Spleen (tissue), 7 donors: ENCODE results near the gene KCNG4.

ENCODE experiments used
- POLR2A ChIP-seq, 3 donors: fragments of 450-650 bp; IDR thresholded peaks; one replicate each; pipeline ENCODE4 v1.5.1; 2017; ENCODE audit warnings: antibody characterized with exemption in 3 of 3, mild to moderate bottlenecking in 1 of 3
- TF ChIP-seq, protein P1 (sequence below), 11 experiments: fragments of 200-600 bp in 7 of 11; fragments of 450-650 bp in 4 of 11; sonication (generic) in 4 of 11; IDR thresholded peaks in 8 of 11; conservative IDR thresholded peaks in 3 of 11; 1 replicate in 7 of 11; 2 replicates in 4 of 11; pipeline versions ENCODE4 v1.4.0 to v1.8.0; 2016 to 2021; ENCODE audit warnings: antibody characterized with exemption in 11 of 11, inconsistent platforms in 4 of 11, mild to moderate bottlenecking in 1 of 11
- donor health status: DM: no; HTN: no; CAD: no; lungs with moderate emphysema.
- donor health status: DM: no; HTN: no; CAD: no.
- donor health status: DM: no; HTN: no; CAD: no.

DNA sequence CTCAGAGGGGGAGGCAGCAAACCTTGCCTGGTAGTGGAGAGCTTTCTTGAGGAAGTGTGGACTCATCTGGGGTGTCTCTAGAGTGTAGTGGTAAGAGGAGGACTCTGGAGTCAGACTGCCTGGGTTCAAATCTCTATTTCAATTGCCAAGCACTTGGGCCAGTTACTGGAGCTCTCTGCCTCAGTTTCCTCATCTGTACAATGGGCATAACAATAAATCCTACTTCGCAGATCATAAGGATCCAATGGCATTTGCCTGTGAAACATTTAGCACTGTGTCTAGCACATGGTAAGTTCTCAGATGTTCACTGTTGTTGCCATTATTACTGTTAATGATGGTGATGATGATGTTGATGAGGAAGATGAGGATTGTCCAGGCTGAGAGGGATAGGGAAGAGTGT lies 31.2 kb upstream of the KCNG4 start:
- TF ChIP-seq POLR2A (IDR thresholded peaks at IDR 0.05): no peak
- TF ChIP-seq, protein P1, sequence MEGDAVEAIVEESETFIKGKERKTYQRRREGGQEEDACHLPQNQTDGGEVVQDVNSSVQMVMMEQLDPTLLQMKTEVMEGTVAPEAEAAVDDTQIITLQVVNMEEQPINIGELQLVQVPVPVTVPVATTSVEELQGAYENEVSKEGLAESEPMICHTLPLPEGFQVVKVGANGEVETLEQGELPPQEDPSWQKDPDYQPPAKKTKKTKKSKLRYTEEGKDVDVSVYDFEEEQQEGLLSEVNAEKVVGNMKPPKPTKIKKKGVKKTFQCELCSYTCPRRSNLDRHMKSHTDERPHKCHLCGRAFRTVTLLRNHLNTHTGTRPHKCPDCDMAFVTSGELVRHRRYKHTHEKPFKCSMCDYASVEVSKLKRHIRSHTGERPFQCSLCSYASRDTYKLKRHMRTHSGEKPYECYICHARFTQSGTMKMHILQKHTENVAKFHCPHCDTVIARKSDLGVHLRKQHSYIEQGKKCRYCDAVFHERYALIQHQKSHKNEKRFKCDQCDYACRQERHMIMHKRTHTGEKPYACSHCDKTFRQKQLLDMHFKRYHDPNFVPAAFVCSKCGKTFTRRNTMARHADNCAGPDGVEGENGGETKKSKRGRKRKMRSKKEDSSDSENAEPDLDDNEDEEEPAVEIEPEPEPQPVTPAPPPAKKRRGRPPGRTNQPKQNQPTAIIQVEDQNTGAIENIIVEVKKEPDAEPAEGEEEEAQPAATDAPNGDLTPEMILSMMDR (IDR thresholded peaks at IDR 0.05 in 8 of 11, conservative IDR thresholded peaks at IDR 0.05 in 3 of 11): no peak
